Activated CD4-positive, alpha-beta T cell treated with anti-CD3 and anti-CD28 coated beads, Interleukin-2, amount 50 U/mL, for 4 hours (primary cell): ENCODE results near the gene GRM7.

Experiments used
- DNase-seq, 2 experiments: peaks; one replicate each; pipeline ENCODE4 v3.0.0-alpha.2; 2020

GRM7 gene

GRCh38 chr3:6985848-6986247 is 124.9 kb downstream of the GRM7 start:
- no peak for DNase-seq

DNA sequence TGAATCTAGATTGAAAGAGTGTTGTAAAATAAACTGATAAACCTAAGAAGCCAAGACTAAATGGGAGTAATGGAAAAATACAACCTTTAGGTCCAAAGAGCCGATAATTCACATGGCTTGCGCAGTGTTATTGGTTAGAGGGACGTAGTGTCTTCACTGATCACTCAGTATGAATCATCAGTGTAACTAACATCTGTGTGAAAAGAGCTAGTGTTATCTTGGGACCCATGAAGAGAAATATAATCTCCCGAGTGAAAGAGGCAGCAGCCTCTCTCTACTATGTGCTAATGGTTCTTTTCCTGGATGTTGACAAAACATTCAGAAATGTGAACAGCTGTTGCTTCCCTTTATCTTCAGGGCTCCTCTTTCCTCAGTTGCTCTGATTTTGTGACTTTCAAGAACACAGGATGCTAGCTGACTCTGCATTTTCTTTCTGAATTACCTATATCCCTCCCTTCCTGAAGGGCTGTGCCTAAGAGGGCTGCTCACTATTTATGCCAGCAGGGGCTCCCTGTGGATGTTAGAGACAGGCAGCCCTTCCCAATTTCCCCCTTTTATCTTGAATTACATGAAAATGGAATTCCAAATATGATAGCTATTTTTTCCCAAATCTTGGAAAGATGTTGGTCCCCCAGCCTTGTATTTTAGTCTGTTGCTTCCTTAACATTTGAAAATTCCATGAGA is 128.8 kb downstream of the GRM7 start:
- DNase-seq: no peak

- no peak for DNase-seq
These were observed 133.3 kb downstream of the GRM7 start for GRCh38 chr3:6994081-6994668.

DNA sequence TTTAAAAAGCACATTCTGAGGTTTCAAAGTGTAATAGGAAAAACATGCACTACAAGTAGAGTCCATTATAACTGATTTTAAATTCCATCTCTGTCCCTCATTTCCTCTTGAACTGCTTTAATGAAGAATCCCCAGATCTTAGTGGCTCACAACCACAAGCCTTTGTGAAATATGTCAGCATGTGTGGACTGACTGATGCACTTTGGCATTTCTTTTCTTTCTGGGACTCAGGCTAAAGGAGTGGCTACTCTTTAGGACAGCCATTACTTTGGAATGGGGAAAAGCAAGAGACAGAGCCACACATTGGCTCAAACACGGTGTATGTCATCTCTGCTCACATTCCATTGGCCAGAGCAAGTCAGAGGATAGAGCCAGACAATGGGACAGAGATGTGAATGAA is 139.6 kb downstream of the GRM7 start:
- DNase-seq: no peak

DNA sequence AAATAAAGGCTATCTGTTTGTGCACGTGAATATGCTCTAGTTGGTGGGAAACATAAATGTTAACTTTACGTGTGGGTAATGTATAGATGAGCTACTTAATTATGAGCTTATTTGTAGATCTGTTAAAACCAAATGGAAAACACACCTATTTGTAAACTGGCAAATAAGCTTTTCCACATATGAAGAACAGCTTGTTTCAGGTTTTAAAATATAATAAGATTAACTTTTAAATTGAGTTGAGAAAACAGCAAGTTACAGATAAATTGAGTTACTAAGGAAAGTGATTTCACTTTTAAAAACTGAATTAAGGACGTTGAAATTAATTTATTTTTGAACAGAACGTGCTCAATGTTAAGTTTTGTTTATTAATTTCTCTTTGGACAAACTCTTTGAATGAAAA is 140.5 kb downstream of the GRM7 start:
- no peak for DNase-seq

DNA sequence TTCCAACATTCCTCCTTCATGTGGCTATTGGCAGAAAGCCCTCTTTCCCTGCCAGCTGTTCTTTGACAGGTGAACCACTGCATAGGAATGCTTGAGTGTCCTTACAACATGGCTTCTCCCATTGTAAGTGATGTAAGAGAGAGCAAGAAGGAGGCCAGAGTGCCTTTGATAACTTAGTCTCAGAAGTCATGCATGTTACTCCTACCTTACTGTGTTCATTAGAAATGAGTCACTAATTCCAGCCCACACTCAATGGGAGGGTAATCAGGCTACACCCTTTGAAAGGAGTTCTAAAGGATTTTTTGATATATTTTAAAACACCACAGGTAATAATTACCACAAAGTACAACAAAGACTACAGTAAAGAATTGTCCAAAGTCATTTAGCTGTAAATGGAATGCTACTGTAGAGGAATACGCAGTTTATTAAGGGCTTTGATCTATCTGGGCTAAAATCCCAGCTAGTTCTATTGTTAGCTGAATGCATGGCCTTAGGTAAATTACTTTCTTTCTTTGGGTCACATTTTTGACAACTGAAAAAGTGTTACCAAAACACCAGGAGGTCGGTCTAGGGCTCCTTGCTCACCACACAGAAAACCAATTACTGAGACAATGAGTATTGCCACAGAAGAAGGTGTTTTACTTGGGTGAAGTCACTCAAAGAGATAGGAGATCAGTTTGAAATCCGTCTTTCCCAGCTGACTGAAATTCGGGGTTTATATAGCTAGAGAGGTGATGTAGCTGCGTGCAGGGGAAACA is 154.9 kb downstream of the GRM7 start:
- DNase-seq: no peak

DNA sequence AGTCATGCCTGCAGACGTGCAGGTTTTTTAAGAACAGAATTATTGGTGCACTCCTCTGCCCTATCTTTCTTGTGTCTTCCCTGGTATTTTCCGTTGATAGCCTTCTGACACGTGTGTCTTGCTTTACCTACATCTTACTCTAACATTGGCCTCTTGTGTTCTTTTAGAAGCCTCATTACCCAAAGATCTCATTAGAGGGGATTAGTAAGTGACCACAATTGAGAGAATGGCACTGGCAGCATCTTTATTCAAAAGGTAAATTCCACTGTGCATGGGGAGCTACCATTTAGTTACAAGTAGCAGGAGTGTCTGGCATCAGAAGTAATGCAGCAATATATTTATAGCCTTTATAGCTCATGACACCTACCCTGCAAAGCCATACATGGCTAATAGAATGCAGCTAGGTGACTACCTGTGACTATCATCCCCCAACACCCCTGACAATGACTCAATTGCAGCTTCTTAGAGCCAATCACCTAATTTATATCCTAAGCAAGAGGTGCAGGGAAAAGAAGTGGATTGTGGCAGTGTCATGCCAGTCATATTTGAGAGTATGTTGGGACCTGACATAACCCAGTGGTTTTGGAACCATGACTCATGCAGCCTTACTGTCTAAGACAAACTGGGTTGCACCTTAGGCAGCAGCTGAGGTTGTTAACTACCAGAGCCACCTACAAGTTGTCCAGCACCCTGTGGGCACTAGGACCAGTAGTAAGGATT is 164.8 kb downstream of the GRM7 start:
- no peak for DNase-seq

GRCh38 chr3:7029562-7029961 is 168.6 kb downstream of the GRM7 start:
- no peak for DNase-seq

- no peak for DNase-seq
These were observed 177.5 kb downstream of the GRM7 start for GRCh38 chr3:7038394-7038793.

- DNase-seq: no peak
These were observed 201.8 kb downstream of the GRM7 start for GRCh38 chr3:7062714-7063113.

GRCh38 chr3:7070461-7070860 is 209.5 kb downstream of the GRM7 start:
- DNase-seq: no peak

DNA sequence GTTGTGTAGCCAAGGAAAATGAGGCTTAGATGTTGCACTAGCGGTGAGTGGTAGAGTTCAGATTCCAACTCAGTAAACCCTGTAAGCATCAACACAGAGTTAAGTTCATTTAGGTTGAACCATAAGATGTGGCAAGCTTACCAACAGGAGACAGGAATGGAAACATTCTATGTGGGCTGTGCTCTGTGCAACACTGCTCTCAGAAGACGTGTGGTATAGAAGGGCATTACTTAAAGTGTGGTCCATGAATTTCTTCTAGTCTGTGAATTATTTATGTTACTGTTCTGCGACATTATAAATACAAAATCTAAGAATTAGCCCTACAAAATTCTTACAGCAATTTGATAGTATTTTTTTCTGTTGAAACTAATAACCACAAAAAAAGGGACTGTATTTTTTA is 213.3 kb downstream of the GRM7 start:
- no peak for DNase-seq

DNA sequence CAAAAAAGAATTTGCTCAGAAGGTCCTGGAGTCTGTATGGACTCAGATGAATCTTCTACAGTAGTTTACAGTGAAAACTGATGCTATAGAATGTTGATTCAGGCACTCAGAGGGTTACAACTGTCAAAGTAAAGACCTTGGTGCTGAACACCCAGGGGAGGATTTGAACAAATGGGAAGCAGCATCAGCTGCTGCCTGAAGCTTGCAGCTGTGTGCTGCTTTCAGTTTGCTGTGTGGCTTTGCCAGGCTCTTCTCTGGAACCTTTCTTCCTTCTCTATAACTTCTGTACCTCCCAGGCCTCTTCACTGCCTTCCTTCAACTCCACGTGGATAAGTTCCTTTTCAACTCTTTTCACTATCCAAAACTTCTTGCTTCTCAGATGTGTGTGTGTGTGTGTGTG is 214.2 kb downstream of the GRM7 start:
- no peak for DNase-seq

DNA sequence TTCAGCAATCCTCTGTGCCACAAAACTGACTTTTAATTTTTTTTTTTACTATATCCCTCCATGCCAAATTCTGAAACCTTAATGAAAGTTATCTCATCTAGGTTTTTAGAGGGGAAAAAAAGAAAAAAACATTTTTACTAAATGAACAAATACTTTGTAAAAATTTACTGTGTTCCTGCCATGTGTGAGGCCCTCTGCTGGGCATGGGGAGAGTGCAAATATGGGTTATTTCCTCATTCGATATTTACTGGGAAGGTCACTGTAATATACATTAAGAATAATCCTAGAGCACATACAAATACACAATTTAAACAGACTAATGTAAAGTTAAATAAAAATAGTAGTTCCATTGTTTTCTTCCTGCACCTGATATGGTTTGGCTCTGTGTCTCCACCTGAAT is 215.0 kb downstream of the GRM7 start:
- DNase-seq: no peak

DNA sequence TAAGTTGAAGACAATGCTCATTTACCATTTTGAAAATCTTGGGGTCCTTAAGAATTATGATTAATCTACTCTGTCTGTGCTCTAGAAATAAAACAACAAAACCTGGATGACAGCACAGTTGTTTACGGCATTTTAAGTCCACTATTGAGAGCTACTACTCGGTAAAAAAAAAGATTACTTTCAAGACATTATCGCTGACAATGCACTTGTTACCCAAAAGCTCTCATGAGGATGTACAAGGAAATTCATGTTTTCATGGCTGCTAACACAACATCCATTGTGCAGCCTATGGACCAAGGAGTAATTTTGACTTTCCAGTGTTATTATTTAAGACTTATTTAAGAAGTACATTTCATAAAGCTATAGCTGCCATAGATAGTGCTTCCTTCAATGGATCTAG is 221.3 kb downstream of the GRM7 start:
- DNase-seq: no peak

GRCh38 chr3:7086417-7086816 is 225.5 kb downstream of the GRM7 start:
- no peak for DNase-seq

GRCh38 chr3:7095116-7095515 is 234.2 kb downstream of the GRM7 start:
- no peak for DNase-seq

GRCh38 chr3:7100136-7100535 is 239.2 kb downstream of the GRM7 start:
- no peak for DNase-seq

GRCh38 chr3:7106635-7107034 is 245.7 kb downstream of the GRM7 start:
- no peak for DNase-seq

- DNase-seq: no peak
These were observed 251.7 kb downstream of the GRM7 start for GRCh38 chr3:7112523-7113056.

DNA sequence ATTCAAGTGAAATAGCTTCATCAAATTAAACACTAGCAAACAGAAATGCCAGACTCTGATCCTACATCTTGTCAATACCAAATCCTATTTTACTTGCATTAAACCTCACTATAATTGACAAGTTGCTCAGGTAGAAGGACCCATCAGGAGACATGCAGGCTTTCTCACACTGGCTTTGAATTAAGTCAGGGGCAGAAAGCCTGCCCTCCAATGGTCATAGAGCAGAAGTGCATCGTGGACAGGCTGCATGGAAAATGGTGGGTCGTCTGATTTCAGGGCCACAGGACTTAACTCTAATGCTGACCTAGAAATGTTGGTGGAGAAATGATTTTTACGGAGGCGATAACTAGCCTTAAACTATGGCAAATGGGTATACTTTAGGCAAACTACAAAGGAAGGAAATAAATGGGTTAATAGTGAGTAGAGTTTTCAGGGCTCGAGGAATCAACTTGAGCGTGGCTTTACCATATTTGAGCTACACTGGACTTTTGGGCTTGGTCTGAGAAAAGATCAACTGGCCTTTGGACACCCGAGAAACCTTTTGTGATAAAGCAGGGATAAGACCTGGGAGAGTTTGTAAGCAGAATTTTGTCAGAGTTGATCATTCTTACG is 283.9 kb downstream of the GRM7 start:
- DNase-seq: no peak

- no peak for DNase-seq
These were observed 285.6 kb downstream of the GRM7 start for GRCh38 chr3:7146529-7146928.

GRCh38 chr3:7158516-7158915 is 297.6 kb downstream of the GRM7 start:
- no peak for DNase-seq
